Neural cell (in vitro differentiated cells): ENCODE measurements around the gene TXK. TPM values are rescaled to one million over a fixed set of nuclear protein-coding genes. Genes with fewer than 3 reads are reported as not detected.

ENCODE experiments used
- H2AFZ ChIP-seq: fragments of 200-600, 300-800 bp; sonication (generic), shearing (Covaris generic); 2 replicates; pipeline ENCODE4 v1.6.0; 2014; ENCODE audit warnings: low read depth, mild to moderate bottlenecking, antibody characterized with exemption, low read length, moderate library complexity
- H3F3A ChIP-seq: fragments of 200-600 bp; shearing (Covaris generic); 2 replicates; pipeline ENCODE4 v1.6.1; 2016; ENCODE audit warnings: mild to moderate bottlenecking, moderate library complexity, mixed read lengths, antibody characterized with exemption, low read length; ENCODE audit not compliant: insufficient read depth, poor library complexity, severe bottlenecking
- H3K27ac ChIP-seq: fragments of 200-600, 300-800 bp; sonication (generic), shearing (Covaris generic); 2 replicates; pipeline ENCODE4 v1.5.1; 2014; ENCODE audit warnings: mild to moderate bottlenecking, low read length, moderate library complexity
- H3K27me3 ChIP-seq: fragments of 300-800, 200-600 bp; sonication (generic), shearing (Covaris generic); 2 replicates; pipeline ENCODE4 v1.6.0; 2014; ENCODE audit warnings: mild to moderate bottlenecking, low read depth, low read length, moderate library complexity; ENCODE audit not compliant: insufficient read depth
- H3K36me3 ChIP-seq: fragments of 300-800, 200-600 bp; sonication (generic), shearing (Covaris generic); 2 replicates; pipeline ENCODE4 v1.5.1; 2014; ENCODE audit warnings: mild to moderate bottlenecking, antibody characterized with exemption, low read length, moderate library complexity; ENCODE audit not compliant: insufficient read depth
- H3K4me2 ChIP-seq: fragments of 300-800, 200-600 bp; sonication (generic), shearing (Covaris generic); 2 replicates; pipeline ENCODE4 v1.6.0; 2014; ENCODE audit warnings: mild to moderate bottlenecking, low read length
- H3K4me3 ChIP-seq: fragments of 300-800, 200-600 bp; sonication (generic), shearing (Covaris generic); 2 replicates; pipeline ENCODE4 v1.5.1; 2014; ENCODE audit warnings: mild to moderate bottlenecking, low read length, moderate library complexity
- H3K79me2 ChIP-seq: fragments of 200-600 bp; shearing (Covaris generic); replicated peaks from 2 replicates; pipeline ENCODE4 v1.6.0; 2014; ENCODE audit warnings: mild to moderate bottlenecking, low read length, moderate library complexity; ENCODE audit not compliant: insufficient read depth
- H3K9ac ChIP-seq: fragments of 300-800, 200-600 bp; sonication (generic), shearing (Covaris generic); 2 replicates; pipeline ENCODE4 v1.6.1; 2016; ENCODE audit warnings: mild to moderate bottlenecking, low read length, mixed read lengths
- H3K9me2 ChIP-seq: fragments of 200-600 bp; shearing (Covaris generic); 2 replicates; pipeline ENCODE4 v1.6.1; 2016; ENCODE audit warnings: mild to moderate bottlenecking, low read length, mixed read lengths; ENCODE audit not compliant: insufficient read depth
- H3K9me3 ChIP-seq: fragments of 200-600, 300-800 bp; sonication (generic), shearing (Covaris generic); 2 replicates; pipeline ENCODE4 v1.6.1; 2016; ENCODE audit warnings: mild to moderate bottlenecking, mixed run types, low read length, moderate library complexity, mixed read lengths
- H4K20me1 ChIP-seq: fragments of 200-600 bp; shearing (Covaris generic); 2 replicates; pipeline ENCODE4 v1.6.1; 2016; ENCODE audit warnings: mild to moderate bottlenecking, mixed run types; ENCODE audit not compliant: insufficient read depth
- CTCF ChIP-seq: fragments of 450-650 bp; IDR thresholded peaks from 2 replicates; pipeline ENCODE4 v1.5.1; 2014; ENCODE audit warnings: antibody characterized with exemption, mild to moderate bottlenecking, moderate library complexity; ENCODE audit not compliant: poor library complexity, severe bottlenecking
- EP300 ChIP-seq: fragments of 450-650 bp; conservative IDR thresholded peaks from 2 replicates; pipeline ENCODE4 v1.6.1; 2014; ENCODE audit warnings: antibody characterized with exemption, mild to moderate bottlenecking, moderate library complexity; ENCODE audit not compliant: poor library complexity, severe bottlenecking
- EZH2 ChIP-seq: fragments of 200-600, 300-800 bp; shearing (Covaris generic), sonication (generic); IDR thresholded peaks from 2 replicates; pipeline ENCODE4 v1.6.1; 2014; ENCODE audit warnings: antibody characterized with exemption, low read length, borderline replicate concordance, mild to moderate bottlenecking; ENCODE audit not compliant: insufficient read depth, poor library complexity, severe bottlenecking
- MXI1 ChIP-seq: fragments of 450-650 bp; conservative IDR thresholded peaks from 2 replicates; pipeline ENCODE4 v1.6.1; 2014; ENCODE audit warnings: antibody characterized with exemption, mild to moderate bottlenecking; ENCODE audit not compliant: poor library complexity, severe bottlenecking
- POLR2AphosphoS5 ChIP-seq: IDR thresholded peaks from 2 replicates; pipeline ENCODE4 v1.6.1; 2012
- RAD21 ChIP-seq: fragments of 450-650 bp; conservative IDR thresholded peaks from 2 replicates; pipeline ENCODE4 v1.6.1; 2014; ENCODE audit warnings: antibody characterized with exemption, mild to moderate bottlenecking, moderate library complexity
- SMC3 ChIP-seq: fragments of 450-650 bp; conservative IDR thresholded peaks from 2 replicates; pipeline ENCODE4 v1.6.1; 2014; ENCODE audit warnings: antibody characterized with exemption, mild to moderate bottlenecking, moderate library complexity; ENCODE audit not compliant: poor library complexity
- TAF1 ChIP-seq: IDR thresholded peaks from 2 replicates; pipeline ENCODE4 v1.6.1; 2012; ENCODE audit warnings: low read depth
- polyA plus RNA-seq: library from polyadenylated mRNA; depleted of rRNA; stranded (reverse); fragments of >200 nt; gene quantifications from 2 replicates; pipeline ENCODE4 v1.2.3, GENCODE V29; 2014
- TF ChIP-seq, protein P1 (sequence below): IDR thresholded peaks from 2 replicates; pipeline ENCODE4 v1.6.1; 2012; ENCODE audit warnings: borderline replicate concordance

Gene TXK
- polyA plus RNA-seq, 1 donor from 2014 or later = not detected

DNA sequence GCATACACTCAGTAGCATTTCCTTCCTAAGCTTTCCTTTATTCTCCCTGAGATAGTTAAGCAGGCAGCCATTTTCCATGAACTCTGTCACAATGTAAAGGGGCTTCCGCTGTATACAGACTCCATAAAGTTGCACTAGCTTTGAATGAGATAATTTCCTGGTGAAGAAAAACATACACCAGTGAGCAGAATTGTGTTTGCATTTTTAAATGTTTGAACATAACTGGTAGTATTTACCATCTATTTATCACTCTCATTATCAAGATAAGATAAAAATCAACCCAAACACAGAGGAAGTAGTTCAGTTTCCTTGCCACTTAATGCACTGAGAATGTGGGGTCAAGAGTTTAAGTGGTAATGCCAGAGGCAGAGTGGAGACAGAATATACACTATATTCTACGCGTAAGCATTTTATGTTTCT lies 54.1 kb downstream of the TXK start:
- H2AFZ ChIP-seq = no peak overlapping the region

GRCh38 chr4:48078862-48079655 lies 55.0 kb downstream of the TXK start:
- Histone ChIP-seq H3F3A (no peaks in the 10 kb centered on the region), H3K36me3 (no peaks in the 10 kb centered on the region), H3K4me2 (no peak overlapping the region), H3K9ac (no peak overlapping the region), H3K27ac (no peak overlapping the region), H3K27me3 (no peaks in the 10 kb centered on the region), H3K9me3 (no peaks in the 10 kb centered on the region), H2AFZ (no peak overlapping the region), H3K9me2 (no peaks in the 10 kb centered on the region), H4K20me1 (no peaks in the 10 kb centered on the region), H3K4me3 (no peak overlapping the region), H3K79me2 (no peaks in the 10 kb centered on the region)
- TF ChIP-seq EZH2 = no peak
- TF ChIP-seq POLR2AphosphoS5 = no peak
- no peak for TF ChIP-seq MXI1
- TF ChIP-seq SMC3 = no peak
- no peak for TF ChIP-seq TAF1
- TF ChIP-seq RAD21 = no peak
- TF ChIP-seq, protein P1, sequence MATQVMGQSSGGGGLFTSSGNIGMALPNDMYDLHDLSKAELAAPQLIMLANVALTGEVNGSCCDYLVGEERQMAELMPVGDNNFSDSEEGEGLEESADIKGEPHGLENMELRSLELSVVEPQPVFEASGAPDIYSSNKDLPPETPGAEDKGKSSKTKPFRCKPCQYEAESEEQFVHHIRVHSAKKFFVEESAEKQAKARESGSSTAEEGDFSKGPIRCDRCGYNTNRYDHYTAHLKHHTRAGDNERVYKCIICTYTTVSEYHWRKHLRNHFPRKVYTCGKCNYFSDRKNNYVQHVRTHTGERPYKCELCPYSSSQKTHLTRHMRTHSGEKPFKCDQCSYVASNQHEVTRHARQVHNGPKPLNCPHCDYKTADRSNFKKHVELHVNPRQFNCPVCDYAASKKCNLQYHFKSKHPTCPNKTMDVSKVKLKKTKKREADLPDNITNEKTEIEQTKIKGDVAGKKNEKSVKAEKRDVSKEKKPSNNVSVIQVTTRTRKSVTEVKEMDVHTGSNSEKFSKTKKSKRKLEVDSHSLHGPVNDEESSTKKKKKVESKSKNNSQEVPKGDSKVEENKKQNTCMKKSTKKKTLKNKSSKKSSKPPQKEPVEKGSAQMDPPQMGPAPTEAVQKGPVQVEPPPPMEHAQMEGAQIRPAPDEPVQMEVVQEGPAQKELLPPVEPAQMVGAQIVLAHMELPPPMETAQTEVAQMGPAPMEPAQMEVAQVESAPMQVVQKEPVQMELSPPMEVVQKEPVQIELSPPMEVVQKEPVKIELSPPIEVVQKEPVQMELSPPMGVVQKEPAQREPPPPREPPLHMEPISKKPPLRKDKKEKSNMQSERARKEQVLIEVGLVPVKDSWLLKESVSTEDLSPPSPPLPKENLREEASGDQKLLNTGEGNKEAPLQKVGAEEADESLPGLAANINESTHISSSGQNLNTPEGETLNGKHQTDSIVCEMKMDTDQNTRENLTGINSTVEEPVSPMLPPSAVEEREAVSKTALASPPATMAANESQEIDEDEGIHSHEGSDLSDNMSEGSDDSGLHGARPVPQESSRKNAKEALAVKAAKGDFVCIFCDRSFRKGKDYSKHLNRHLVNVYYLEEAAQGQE = no peak
- no peak for TF ChIP-seq EP300

More for the DNA sequence above, 54.1 kb downstream of the TXK start:
- Histone ChIP-seq H3K4me2 (no peak overlapping the region), H3F3A (no peaks in the 10 kb centered on the region), H3K4me3 (no peak overlapping the region), H3K9me2 (no peaks in the 10 kb centered on the region), H3K27ac (no peak overlapping the region), H3K27me3 (no peaks in the 10 kb centered on the region), H3K79me2 (no peaks in the 10 kb centered on the region), H4K20me1 (no peaks in the 10 kb centered on the region), H3K9me3 (no peaks in the 10 kb centered on the region), H3K9ac (no peak overlapping the region), H3K36me3 (no peaks in the 10 kb centered on the region)
- TF ChIP-seq POLR2AphosphoS5 = no peak
- TF ChIP-seq, protein P1 = no peak
- TF ChIP-seq EZH2 = no peak
- no peak for TF ChIP-seq MXI1
- TF ChIP-seq RAD21 = no peak
- TF ChIP-seq TAF1 = no peak
- TF ChIP-seq EP300 = no peak
- TF ChIP-seq CTCF = no peak
- TF ChIP-seq SMC3 = no peak
